Lower leg skin (tissue), 3 donors: Measurements from ENCODE around the gene SPINK5.

Experiments
- POLR2A ChIP-seq, 2 donors: fragments of 450-650 bp; IDR thresholded peaks; one replicate each; pipeline ENCODE4 v1.6.1; 2016 to 2017; ENCODE audit warnings: antibody characterized with exemption in 2 of 2, mild to moderate bottlenecking in 1 of 2, moderate library complexity in 1 of 2
- TF ChIP-seq, protein P1 (sequence below), 3 donors: fragments of 450-650 bp; IDR thresholded peaks; one replicate each; pipeline ENCODE4 v1.5.1; 2016; ENCODE audit warnings: antibody characterized with exemption in 3 of 3, mild to moderate bottlenecking in 3 of 3, moderate library complexity in 2 of 3

DNA sequence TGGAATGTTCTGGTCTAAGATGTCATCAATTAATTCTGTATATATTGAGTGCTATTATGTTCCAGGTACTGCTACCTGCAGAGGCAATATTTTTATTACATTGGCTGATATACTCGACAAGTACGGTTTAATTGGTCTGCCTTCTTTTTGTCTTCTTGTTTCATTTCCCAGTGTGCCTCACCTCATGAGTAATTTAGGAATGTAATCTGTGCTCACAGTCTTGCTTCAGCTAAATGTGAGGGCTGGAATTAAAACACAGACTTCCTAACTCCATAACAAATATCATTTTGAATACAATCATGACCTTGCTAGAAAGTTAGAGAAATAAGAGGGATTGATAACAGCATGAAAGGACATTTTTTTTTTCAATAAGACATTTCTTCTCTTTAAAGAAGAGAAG, 20.1 kb upstream of the SPINK5 start:
- TF ChIP-seq, protein P1, sequence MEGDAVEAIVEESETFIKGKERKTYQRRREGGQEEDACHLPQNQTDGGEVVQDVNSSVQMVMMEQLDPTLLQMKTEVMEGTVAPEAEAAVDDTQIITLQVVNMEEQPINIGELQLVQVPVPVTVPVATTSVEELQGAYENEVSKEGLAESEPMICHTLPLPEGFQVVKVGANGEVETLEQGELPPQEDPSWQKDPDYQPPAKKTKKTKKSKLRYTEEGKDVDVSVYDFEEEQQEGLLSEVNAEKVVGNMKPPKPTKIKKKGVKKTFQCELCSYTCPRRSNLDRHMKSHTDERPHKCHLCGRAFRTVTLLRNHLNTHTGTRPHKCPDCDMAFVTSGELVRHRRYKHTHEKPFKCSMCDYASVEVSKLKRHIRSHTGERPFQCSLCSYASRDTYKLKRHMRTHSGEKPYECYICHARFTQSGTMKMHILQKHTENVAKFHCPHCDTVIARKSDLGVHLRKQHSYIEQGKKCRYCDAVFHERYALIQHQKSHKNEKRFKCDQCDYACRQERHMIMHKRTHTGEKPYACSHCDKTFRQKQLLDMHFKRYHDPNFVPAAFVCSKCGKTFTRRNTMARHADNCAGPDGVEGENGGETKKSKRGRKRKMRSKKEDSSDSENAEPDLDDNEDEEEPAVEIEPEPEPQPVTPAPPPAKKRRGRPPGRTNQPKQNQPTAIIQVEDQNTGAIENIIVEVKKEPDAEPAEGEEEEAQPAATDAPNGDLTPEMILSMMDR (IDR thresholded peaks at IDR 0.05) = no peak
- TF ChIP-seq POLR2A (IDR thresholded peaks at IDR 0.05) = no peak
